GM21381 (cell line): ENCODE results near the gene RASSF10.
"Not testable (repeated sequence)": the region's sequence is repeated elsewhere in the genome, so short reads cannot be mapped to it uniquely, and the experiment has no call there.

Source experiments
- ATAC-seq: cut with Tn5 transposase; IDR thresholded peaks from one replicate; pipeline ENCODE4 v1.9.1; 2021; ENCODE audit warnings: mild to moderate bottlenecking, moderate library complexity; ENCODE audit not compliant: unreplicated experiment

RASSF10 gene

DNA sequence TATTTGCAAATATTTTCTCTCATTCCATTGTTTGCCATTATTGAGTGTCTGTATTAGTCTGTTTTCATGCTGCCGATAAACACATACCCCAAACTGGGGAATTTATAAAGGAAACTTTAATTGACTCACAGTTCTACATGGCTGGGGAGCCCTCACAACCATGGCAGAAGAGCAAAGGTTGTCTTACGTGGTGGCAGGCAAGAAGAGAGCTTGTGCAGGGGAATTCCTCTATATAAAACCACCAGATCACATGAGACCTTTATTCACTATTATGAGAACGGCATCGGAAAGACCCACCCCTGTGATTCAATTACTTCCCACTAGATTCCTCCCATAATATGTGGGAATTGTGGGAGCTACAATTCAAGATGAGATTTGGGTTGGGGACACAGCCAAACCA lies 10.2 kb downstream of the RASSF10 start:
- no peak for ATAC-seq

DNA sequence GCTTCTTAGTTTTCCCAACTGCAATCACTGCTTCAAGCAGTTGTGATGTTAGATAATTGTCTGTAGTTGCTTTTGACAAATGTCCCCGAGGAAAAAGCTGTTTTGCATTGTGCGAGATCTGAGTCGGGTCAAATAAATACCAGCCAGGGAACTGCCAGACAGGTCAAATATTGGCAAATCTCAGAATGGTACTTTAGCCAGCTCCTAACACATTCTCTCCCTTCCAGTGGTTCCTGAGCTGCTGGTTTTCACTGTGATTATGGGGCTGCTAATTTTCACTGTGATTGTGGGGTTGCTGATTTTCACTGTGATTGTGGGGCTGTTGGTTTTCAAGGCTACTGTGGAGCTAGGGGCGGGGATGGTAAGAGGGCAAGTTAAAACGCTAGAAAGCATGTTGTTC lies 14.3 kb downstream of the RASSF10 start:
- no peak for ATAC-seq

DNA sequence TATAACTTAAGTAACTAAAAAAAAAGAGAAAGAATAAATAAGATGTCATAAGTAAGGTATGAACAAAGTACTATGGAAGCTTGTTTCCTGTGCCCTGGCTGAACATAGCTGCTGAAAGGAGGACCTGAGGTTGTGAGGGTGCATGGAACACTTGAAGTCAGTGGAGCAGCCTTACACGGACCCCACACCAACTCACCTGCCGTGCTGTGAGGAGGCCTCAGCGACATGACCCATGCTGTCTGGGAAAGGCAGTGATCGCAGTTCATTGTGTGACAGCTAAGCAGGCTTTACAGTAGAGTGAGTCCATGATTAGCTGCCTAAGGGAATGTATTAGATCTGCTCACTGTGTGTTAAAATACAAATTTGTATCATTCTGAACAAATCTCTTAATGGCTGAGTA lies 17.6 kb downstream of the RASSF10 start:
- no peak for ATAC-seq

- ATAC-seq, result no peak
Measured at GRCh38 chr11:13028322-13028721, 19.2 kb downstream of the RASSF10 start.

DNA sequence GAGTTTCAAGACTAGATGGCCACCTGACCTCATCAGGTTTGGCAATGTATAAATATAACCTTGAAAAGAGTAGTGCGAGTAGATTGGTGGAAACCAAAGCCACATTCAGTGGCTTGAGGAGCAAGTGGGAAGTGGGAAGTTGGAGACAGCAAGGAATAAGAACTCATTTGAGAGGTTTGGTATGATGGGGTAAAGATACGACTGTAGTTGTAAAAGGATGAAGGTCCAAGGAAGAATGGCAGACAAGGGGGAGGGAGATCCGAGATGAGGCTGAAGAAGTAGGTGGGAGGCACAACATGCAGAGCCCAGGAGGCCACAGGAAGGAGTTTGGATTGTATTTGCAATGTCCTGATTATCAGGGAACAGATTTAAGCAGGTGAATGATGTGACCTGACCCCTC lies 20.8 kb downstream of the RASSF10 start:
- no peak for ATAC-seq

GRCh38 chr11:13030857-13031256 lies 21.7 kb downstream of the RASSF10 start:
- no peak for ATAC-seq

- no peak for ATAC-seq
Measured at GRCh38 chr11:13031349-13031748, 22.2 kb downstream of the RASSF10 start.

GRCh38 chr11:13033760-13034533 lies 24.8 kb downstream of the RASSF10 start:
- ATAC-seq, result no peak

- ATAC-seq, result no peak
Measured at GRCh38 chr11:13035711-13036110, 26.6 kb downstream of the RASSF10 start.

- no peak for ATAC-seq
Measured at GRCh38 chr11:13036235-13036634, 27.1 kb downstream of the RASSF10 start.

DNA sequence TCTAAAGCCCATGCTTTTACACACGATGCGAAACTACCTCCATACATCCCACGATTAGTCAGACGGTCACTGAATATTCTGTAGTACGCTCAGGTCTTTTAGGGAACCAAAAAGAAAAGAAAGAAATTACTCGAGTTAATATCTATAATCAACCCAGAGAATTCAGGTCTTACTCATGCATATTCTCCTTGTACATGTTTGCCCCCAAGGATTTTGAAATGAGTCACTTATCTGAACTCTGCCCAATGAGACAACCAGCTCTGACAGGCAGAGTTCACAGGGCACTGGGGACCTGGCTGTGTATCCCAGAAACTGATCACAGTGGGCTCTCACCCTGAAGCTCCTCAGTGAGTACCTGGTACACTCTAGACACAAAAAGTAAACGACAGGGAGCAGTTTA lies 29.2 kb downstream of the RASSF10 start:
- ATAC-seq, result no peak

DNA sequence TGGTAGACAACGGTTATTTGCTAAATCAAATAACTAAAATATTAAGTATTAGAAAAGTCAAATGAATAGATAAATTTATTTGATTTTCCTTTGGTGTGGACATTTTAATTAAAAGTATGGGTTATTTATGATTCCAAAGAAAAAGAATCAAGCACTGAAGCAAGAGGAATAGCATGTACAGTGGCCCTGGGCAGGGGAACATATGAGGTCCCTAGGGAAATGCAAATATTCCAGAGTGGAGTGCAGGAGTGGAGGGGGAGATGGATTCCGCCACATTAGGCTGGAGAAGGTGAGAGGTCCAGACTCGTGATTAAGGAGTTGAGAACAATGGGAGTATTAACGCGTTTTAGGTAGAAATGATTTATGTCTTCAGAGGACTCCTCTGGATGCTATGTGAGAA lies 30.0 kb downstream of the RASSF10 start:
- no peak for ATAC-seq

GRCh38 chr11:13040969-13041561 lies 31.9 kb downstream of the RASSF10 start:
- ATAC-seq, result no peak

DNA sequence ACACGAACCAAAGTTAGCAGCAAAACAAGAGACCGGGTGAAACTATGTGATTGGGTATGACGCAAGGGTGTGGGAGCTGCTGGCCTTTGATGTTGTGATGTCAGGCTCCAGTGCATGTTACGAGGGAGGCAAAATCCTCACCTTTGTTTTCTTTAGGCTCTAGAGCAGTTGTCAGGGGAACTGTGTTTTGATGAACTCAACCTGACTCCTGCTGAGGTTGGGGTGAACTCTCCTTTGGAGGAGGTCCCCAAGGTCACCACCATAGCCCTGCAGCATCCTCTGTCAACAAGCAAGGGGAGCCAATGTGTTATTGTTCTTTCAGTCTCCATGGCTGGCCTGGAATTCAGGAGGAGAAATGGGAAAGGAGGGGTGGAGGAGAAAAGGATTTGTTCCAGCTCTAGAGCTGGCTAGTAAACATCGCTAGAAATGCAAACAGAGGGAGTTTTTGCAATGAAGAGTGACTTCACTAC lies 33.8 kb downstream of the RASSF10 start:
- no peak for ATAC-seq

DNA sequence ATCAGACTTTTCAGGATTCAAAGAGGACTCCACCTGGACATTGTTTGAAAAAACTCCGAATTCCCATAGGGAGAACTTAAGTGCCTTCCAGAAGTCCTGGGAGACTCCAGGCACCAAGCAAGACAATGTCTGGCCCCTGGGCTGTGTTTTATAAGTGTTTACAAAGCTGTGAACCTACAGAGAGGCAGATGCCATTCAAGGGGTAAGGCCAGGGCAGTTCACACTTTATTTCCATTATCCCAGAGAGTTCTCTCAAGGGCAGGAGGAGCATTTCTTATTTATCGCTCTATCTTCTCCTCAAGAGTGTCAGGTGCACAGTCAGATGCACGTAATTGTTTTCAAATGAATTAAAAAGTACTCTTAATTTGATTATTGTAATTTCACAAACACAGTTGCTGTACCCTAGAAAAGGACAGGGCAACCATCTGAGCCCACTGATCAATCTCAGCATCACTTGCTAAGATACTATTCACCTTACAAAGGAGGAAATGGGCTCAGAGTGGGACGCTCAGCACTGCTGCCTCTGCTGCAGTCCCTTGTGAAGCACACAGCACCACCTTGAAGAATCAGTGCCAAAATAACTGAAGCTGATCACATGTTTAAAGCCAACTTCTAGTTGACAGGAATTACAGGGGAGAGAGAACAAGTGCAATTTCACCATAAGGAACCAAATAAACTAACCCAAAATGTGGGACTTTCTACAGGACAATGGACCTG lies 35.0 kb downstream of the RASSF10 start:
- ATAC-seq, result no peak

DNA sequence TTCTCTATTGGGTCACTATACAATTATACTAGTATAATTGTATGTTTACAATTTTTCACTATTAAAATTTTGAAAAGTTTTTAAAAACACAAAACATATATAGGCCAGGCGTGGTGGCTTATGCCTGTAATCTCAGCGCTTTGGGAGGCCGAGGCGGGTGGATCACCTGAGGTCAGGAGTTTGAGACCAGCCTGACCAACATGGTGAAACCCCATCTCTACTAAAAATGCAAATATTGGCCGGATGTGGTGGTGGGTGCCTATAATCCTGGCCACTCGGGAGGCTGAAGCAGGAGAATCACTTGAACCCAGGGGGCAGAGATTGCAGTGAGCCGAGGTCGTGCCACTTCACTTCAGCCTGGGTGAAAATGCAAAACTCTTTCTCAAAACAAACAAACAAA lies 36.0 kb downstream of the RASSF10 start:
- not testable (repeated sequence) for ATAC-seq

- no peak for ATAC-seq
Measured at GRCh38 chr11:13045734-13046133, 36.6 kb downstream of the RASSF10 start.

GRCh38 chr11:13046637-13047570 lies 37.8 kb downstream of the RASSF10 start:
- no peak for ATAC-seq

DNA sequence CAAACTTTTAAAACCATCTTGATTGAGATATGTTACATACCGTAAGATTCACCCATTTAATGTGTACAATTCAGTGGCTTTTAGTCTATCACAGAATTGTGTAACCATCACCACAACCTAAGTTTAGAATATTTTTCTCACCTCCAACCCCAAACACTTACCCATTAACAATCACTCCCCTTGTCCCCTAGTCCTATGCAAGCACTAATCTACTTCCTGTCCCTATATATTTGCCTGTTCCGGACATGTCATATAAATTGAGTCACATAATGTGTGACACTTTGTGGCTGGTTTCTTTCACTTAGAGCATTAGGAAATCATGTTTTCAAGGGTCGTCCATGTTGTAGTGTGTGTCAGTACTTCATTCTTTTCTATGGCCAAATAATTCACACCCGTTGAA lies 38.8 kb downstream of the RASSF10 start:
- ATAC-seq, result no peak

GRCh38 chr11:13051257-13051656 lies 42.1 kb downstream of the RASSF10 start:
- ATAC-seq, result no peak

GRCh38 chr11:13052130-13052571 lies 43.0 kb downstream of the RASSF10 start:
- ATAC-seq, result no peak
